OCI-LY1 (cell line): ENCODE data around the gene BTBD16.

Source experiments
- CTCF ChIP-seq: fragments of 200-600 bp; sonication (generic), shearing (Covaris generic); IDR thresholded peaks from 2 replicates; pipeline ENCODE4 v1.5.1; 2017; ENCODE audit warnings: mild to moderate bottlenecking, antibody characterized with exemption, low read length, moderate library complexity, mixed read lengths
- EZH2 ChIP-seq: fragments of 200-600 bp; sonication (generic), shearing (Covaris generic); IDR thresholded peaks from 2 replicates; pipeline ENCODE4 v1.8.0; 2017; ENCODE audit warnings: borderline replicate concordance, mixed run types, mild to moderate bottlenecking, antibody characterized with exemption, low read length, moderate library complexity, mixed read lengths

- no peak for TF ChIP-seq CTCF
- TF ChIP-seq EZH2: no peak
These were observed 11.8 kb downstream of the BTBD16 start for GRCh38 chr10:122282909-122283308.
